ENCODE measurements around the gene RAB3IP.

DNA sequence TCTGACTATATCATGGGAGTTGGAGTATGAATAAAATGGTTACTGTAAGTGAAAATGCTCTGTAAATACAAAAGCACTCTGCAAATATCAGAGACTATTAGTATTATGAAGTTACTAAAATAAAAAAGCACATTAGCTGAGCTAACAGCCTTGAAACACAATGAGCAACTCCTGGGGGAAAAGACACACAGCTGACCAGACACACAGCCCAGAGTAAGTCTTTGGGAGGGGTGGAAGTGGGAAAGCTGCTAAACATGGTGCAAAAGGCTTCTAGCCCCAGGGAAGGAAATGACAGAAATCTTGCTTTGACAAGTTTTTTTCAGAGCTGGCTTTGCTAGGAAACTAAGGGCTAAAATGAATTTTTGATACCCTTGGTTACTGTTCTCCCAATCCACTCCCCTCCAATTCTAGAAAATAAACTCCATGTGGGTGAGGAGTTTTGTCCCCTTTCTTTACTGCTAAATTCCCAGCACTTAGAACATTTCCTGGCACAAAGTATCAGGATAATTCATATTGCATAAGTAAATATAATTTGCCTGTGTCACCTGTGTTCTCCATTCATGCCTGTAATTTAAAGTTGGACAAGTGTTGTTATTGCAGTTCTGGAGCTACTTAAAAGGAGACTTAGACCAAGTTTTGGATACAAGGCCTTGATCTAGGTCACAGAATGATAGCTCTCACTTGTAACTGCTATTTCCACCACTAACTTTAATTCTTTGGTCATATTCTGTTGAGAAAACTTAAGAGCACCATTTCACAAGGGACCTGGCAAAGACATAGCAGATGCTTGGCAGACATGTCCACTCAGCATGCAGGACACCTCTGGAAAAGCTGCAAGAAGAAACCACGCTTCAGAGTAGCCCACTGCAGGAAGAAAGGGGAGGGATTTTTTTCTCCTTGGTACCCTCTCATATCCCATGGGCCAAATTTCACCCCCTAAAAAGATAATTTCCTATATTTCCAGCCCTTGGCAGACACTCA lies 19.0 kb upstream of the RAB3IP start:
- TF ChIP-seq, protein P1, sequence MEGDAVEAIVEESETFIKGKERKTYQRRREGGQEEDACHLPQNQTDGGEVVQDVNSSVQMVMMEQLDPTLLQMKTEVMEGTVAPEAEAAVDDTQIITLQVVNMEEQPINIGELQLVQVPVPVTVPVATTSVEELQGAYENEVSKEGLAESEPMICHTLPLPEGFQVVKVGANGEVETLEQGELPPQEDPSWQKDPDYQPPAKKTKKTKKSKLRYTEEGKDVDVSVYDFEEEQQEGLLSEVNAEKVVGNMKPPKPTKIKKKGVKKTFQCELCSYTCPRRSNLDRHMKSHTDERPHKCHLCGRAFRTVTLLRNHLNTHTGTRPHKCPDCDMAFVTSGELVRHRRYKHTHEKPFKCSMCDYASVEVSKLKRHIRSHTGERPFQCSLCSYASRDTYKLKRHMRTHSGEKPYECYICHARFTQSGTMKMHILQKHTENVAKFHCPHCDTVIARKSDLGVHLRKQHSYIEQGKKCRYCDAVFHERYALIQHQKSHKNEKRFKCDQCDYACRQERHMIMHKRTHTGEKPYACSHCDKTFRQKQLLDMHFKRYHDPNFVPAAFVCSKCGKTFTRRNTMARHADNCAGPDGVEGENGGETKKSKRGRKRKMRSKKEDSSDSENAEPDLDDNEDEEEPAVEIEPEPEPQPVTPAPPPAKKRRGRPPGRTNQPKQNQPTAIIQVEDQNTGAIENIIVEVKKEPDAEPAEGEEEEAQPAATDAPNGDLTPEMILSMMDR (conservative IDR thresholded peaks at IDR 0.05; ENCODE audit: low read depth, low read length): no peak
- TF ChIP-seq EZH2 (IDR thresholded peaks at IDR 0.05; ENCODE audit: borderline replicate concordance, low read depth, low read length, poor library complexity, severe bottlenecking): no peak
